Body of pancreas (tissue), 4 donors: ENCODE data around the gene KNDC1.

Source experiments
- POLR2A ChIP-seq, 3 donors: fragments of 450-650 bp; IDR thresholded peaks; one replicate each; pipeline ENCODE4 v1.6.1; 2016; ENCODE audit warnings: antibody characterized with exemption in 3 of 3, mild to moderate bottlenecking in 2 of 3
- TF ChIP-seq, protein P1 (sequence below), 7 experiments: fragments of 450-650 bp in 4 of 7; fragments of 200-600 bp in 3 of 7; sonication (generic) in 3 of 7; IDR thresholded peaks; one replicate each; pipeline ENCODE4 v1.5.1; 2016 to 2019; ENCODE audit warnings: antibody characterized with exemption in 7 of 7

DNA sequence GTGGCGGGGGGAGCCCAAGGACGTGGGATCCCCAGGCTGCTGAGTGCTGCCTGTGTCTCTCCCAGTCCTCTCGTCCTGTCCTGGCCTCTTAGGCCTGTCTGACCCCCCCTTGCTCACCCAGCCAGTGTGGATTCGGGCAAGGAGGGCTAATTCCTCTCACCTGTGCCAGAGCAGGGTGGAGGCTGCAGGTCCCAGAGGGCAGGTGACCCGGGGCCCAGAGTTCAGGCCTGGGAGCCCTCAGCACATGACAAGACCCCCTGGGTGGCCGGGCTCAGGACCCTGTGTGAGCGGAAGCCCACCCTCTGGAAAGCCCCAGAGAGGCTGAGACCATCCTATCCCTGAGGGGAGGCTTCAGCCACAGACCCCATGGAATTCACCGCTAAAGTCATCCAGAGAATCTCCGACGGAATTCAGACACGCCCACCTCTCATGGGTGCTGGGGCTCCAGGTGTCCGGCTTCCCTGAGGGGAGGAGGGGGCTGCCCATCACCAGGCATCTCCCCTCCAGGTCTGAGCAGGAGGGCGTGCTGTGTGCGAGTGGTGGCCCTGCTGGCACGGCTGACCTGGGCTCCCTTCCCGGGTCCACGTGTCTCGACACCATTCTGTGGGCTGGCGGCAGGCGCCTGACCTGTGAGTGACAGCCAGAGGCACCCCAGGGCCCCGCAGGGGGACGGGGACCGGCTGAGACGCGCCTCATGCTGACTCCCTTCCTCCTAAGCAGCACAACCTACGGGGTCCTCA, 5.0 kb downstream of the KNDC1 start:
- no peak for TF ChIP-seq POLR2A (IDR thresholded peaks at IDR 0.05)
- TF ChIP-seq, protein P1, sequence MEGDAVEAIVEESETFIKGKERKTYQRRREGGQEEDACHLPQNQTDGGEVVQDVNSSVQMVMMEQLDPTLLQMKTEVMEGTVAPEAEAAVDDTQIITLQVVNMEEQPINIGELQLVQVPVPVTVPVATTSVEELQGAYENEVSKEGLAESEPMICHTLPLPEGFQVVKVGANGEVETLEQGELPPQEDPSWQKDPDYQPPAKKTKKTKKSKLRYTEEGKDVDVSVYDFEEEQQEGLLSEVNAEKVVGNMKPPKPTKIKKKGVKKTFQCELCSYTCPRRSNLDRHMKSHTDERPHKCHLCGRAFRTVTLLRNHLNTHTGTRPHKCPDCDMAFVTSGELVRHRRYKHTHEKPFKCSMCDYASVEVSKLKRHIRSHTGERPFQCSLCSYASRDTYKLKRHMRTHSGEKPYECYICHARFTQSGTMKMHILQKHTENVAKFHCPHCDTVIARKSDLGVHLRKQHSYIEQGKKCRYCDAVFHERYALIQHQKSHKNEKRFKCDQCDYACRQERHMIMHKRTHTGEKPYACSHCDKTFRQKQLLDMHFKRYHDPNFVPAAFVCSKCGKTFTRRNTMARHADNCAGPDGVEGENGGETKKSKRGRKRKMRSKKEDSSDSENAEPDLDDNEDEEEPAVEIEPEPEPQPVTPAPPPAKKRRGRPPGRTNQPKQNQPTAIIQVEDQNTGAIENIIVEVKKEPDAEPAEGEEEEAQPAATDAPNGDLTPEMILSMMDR (IDR thresholded peaks at IDR 0.05): no peak
